ENCODE measurements around the gene LDHD.
A peak's percentile ranks its signal among the peaks of the same experiment; 100 is the strongest.
"Not testable (repeated sequence)": the region's sequence is repeated elsewhere in the genome, so short reads cannot be mapped to it uniquely, and the experiment has no call there.

The LDHD gene

GRCh38 chr16:75130150-75130771 lies 13.7 kb upstream of the LDHD start:
- Histone ChIP-seq H3K9ac (ENCODE audit: low read length) (no peak overlapping the region), H3K4me1 (ENCODE audit: control insufficient read depth, low read depth, low read length) (no peaks in the 10 kb centered on the region), H3K27ac (ENCODE audit: low read length) (no peak overlapping the region), H3K27me3 (ENCODE audit: control insufficient read depth, insufficient read depth, low read length) (no peaks in the 10 kb centered on the region), H3K9me3 (ENCODE audit: control insufficient read depth, low read depth, low read length) (peaks cover 10% of the 10 kb centered on the region), H3K36me3 (ENCODE audit: control insufficient read depth, low read depth, low read length) (no peaks in the 10 kb centered on the region), H3K4me3 (ENCODE audit: low read length) (no peak overlapping the region)

- H3K9me3 ChIP-seq (ENCODE audit: control insufficient read depth, low read depth, low read length); H3K4me1 ChIP-seq (ENCODE audit: control insufficient read depth, low read depth, low read length); H3K9ac ChIP-seq (ENCODE audit: low read length); H3K4me3 ChIP-seq (ENCODE audit: low read length); H3K27me3 ChIP-seq (ENCODE audit: control insufficient read depth, insufficient read depth, low read length); H3K36me3 ChIP-seq (ENCODE audit: control insufficient read depth, low read depth, low read length); H3K27ac ChIP-seq (ENCODE audit: low read length): not testable (repeated sequence)
These were observed 13.0 kb upstream of the LDHD start for GRCh38 chr16:75129421-75130149.

GRCh38 chr16:75127713-75128415 lies 11.3 kb upstream of the LDHD start:
- no peaks in the 10 kb centered on the region for H3K27me3 ChIP-seq (ENCODE audit: control insufficient read depth, insufficient read depth, low read length)
- no peaks in the 10 kb centered on the region for H3K4me1 ChIP-seq (ENCODE audit: control insufficient read depth, low read depth, low read length)
- no peak overlapping the region for H3K4me3 ChIP-seq (ENCODE audit: low read length)
- no peaks in the 10 kb centered on the region for H3K36me3 ChIP-seq (ENCODE audit: control insufficient read depth, low read depth, low read length)
- no peak overlapping the region for H3K9ac ChIP-seq (ENCODE audit: low read length)
- H3K9me3 ChIP-seq (ENCODE audit: control insufficient read depth, low read depth, low read length): peaks cover 10% of the 10 kb centered on the region
- H3K27ac ChIP-seq (ENCODE audit: low read length): no peak overlapping the region

- no peak overlapping the region for H3K27ac ChIP-seq (ENCODE audit: low read length)
- H3K4me3 ChIP-seq (ENCODE audit: low read length): no peak overlapping the region
- H3K9ac ChIP-seq (ENCODE audit: low read length): no peak overlapping the region
- no peaks in the 10 kb centered on the region for H3K36me3 ChIP-seq (ENCODE audit: control insufficient read depth, low read depth, low read length)
- peaks cover 17% of the 10 kb centered on the region for H3K4me1 ChIP-seq (ENCODE audit: control insufficient read depth, low read depth, low read length)
- no peaks in the 10 kb centered on the region for H3K27me3 ChIP-seq (ENCODE audit: control insufficient read depth, insufficient read depth, low read length)
- H3K9me3 ChIP-seq (ENCODE audit: control insufficient read depth, low read depth, low read length): peaks cover 16% of the 10 kb centered on the region
These were observed 6.0 kb upstream of the LDHD start for GRCh38 chr16:75122609-75123008.

- no peak overlapping the region for H3K9ac ChIP-seq (ENCODE audit: low read length)
- peaks cover 17% of the 10 kb centered on the region for H3K4me1 ChIP-seq (ENCODE audit: control insufficient read depth, low read depth, low read length)
- no peaks in the 10 kb centered on the region for H3K27me3 ChIP-seq (ENCODE audit: control insufficient read depth, insufficient read depth, low read length)
- H3K4me3 ChIP-seq (ENCODE audit: low read length): no peak overlapping the region
- H3K27ac ChIP-seq (ENCODE audit: low read length): no peak overlapping the region
- peaks cover 14% of the 10 kb centered on the region for H3K9me3 ChIP-seq (ENCODE audit: control insufficient read depth, low read depth, low read length)
- H3K36me3 ChIP-seq (ENCODE audit: control insufficient read depth, low read depth, low read length): no peaks in the 10 kb centered on the region
These were observed 5.5 kb upstream of the LDHD start for GRCh38 chr16:75121949-75122568.

- Histone ChIP-seq H3K4me3 (ENCODE audit: low read length) (no peak overlapping the region), H3K4me1 (ENCODE audit: control insufficient read depth, low read depth, low read length) (peaks cover 21% of the 10 kb centered on the region), H3K27ac (ENCODE audit: low read length) (no peak overlapping the region), H3K9ac (ENCODE audit: low read length) (no peak overlapping the region), H3K9me3 (ENCODE audit: control insufficient read depth, low read depth, low read length) (peaks cover 11% of the 10 kb centered on the region), H3K27me3 (ENCODE audit: control insufficient read depth, insufficient read depth, low read length) (no peaks in the 10 kb centered on the region), H3K36me3 (ENCODE audit: control insufficient read depth, low read depth, low read length) (no peaks in the 10 kb centered on the region)
These were observed 3.7 kb upstream of the LDHD start for GRCh38 chr16:75120253-75120652.

GRCh38 chr16:75118943-75119539 lies 2.5 kb upstream of the LDHD start:
- Histone ChIP-seq H3K27ac (ENCODE audit: low read length) (no peak overlapping the region), H3K4me3 (ENCODE audit: low read length) (no peak overlapping the region), H3K9me3 (ENCODE audit: control insufficient read depth, low read depth, low read length) (peaks cover 11% of the 10 kb centered on the region), H3K27me3 (ENCODE audit: control insufficient read depth, insufficient read depth, low read length) (no peaks in the 10 kb centered on the region), H3K36me3 (ENCODE audit: control insufficient read depth, low read depth, low read length) (no peaks in the 10 kb centered on the region), H3K4me1 (ENCODE audit: control insufficient read depth, low read depth, low read length) (peaks cover 21% of the 10 kb centered on the region), H3K9ac (ENCODE audit: low read length) (no peak overlapping the region)

- Histone ChIP-seq H3K27me3 (ENCODE audit: control insufficient read depth, insufficient read depth, low read length) (no peaks in the 10 kb centered on the region), H3K4me3 (ENCODE audit: low read length) (peak overlapping the region; percentile 41), H3K4me1 (ENCODE audit: control insufficient read depth, low read depth, low read length) (peaks cover 35% of the 10 kb centered on the region), H3K36me3 (ENCODE audit: control insufficient read depth, low read depth, low read length) (no peaks in the 10 kb centered on the region), H3K9ac (ENCODE audit: low read length) (no peak overlapping the region), H3K9me3 (ENCODE audit: control insufficient read depth, low read depth, low read length) (peaks cover 7% of the 10 kb centered on the region), H3K27ac (ENCODE audit: low read length) (no peak overlapping the region)
These were observed 298 bp upstream of the LDHD start for GRCh38 chr16:75116911-75117245.

GRCh38 chr16:75114946-75115825 lies 1.4 kb downstream of the LDHD start:
- no peak overlapping the region for H3K27ac ChIP-seq (ENCODE audit: low read length)
- H3K36me3 ChIP-seq (ENCODE audit: control insufficient read depth, low read depth, low read length): no peaks in the 10 kb centered on the region
- no peaks in the 10 kb centered on the region for H3K9me3 ChIP-seq (ENCODE audit: control insufficient read depth, low read depth, low read length)
- no peaks in the 10 kb centered on the region for H3K27me3 ChIP-seq (ENCODE audit: control insufficient read depth, insufficient read depth, low read length)
- no peak overlapping the region for H3K4me3 ChIP-seq (ENCODE audit: low read length)
- H3K9ac ChIP-seq (ENCODE audit: low read length): no peak overlapping the region
- H3K4me1 ChIP-seq (ENCODE audit: control insufficient read depth, low read depth, low read length): peaks cover 47% of the 10 kb centered on the region

- Histone ChIP-seq H3K4me3 (ENCODE audit: low read length) (no peak overlapping the region), H3K36me3 (ENCODE audit: control insufficient read depth, low read depth, low read length) (no peaks in the 10 kb centered on the region), H3K9ac (ENCODE audit: low read length) (no peak overlapping the region), H3K27me3 (ENCODE audit: control insufficient read depth, insufficient read depth, low read length) (no peaks in the 10 kb centered on the region), H3K27ac (ENCODE audit: low read length) (no peak overlapping the region), H3K9me3 (ENCODE audit: control insufficient read depth, low read depth, low read length) (no peaks in the 10 kb centered on the region), H3K4me1 (ENCODE audit: control insufficient read depth, low read depth, low read length) (peaks cover 50% of the 10 kb centered on the region)
These were observed 2.2 kb downstream of the LDHD start for GRCh38 chr16:75114179-75114945.
